DND-41 (cell line): ENCODE results near the gene AMPH.

Experiments used
- ATAC-seq: fragments of 200-7000 bp; cut with Tn5 transposase; 3 replicates; pipeline ENCODE4 v1.9.1; 2021; ENCODE audit warnings: low read depth; ENCODE audit not compliant: insufficient read depth
- DNase-seq: peaks from one replicate; pipeline ENCODE4 v3.0.0-alpha.2; 2020
- H2AFZ ChIP-seq: 2 replicates; pipeline ENCODE4 v1.6.0; 2012; ENCODE audit warnings: low read depth, low read length
- H3K27ac ChIP-seq: 2 replicates; pipeline ENCODE4 v1.5.1; 2012; ENCODE audit warnings: low read length, inconsistent platforms
- H3K27me3 ChIP-seq: fragments of 200-600 bp; sonication (generic); 2 replicates; pipeline ENCODE4 v1.6.0; 2012; ENCODE audit warnings: low read length, mild to moderate bottlenecking, inconsistent platforms; ENCODE audit not compliant: insufficient read depth, poor library complexity
- H3K36me3 ChIP-seq: 2 replicates; pipeline ENCODE4 v1.5.1; 2012; ENCODE audit warnings: low read length, inconsistent platforms; ENCODE audit not compliant: insufficient read depth
- H3K4me1 ChIP-seq: 2 replicates; pipeline ENCODE4 v1.5.1; 2012; ENCODE audit warnings: mild to moderate bottlenecking, low read length; ENCODE audit not compliant: insufficient read depth
- H3K4me2 ChIP-seq: 2 replicates; pipeline ENCODE4 v1.6.0; 2012; ENCODE audit warnings: mild to moderate bottlenecking, moderate library complexity, low read length, inconsistent platforms; ENCODE audit not compliant: insufficient read depth
- H3K4me3 ChIP-seq, 2 experiments: fragments of 200-600 bp in 1 of 2; shearing (Covaris generic) in 1 of 2; 2 replicates each; pipeline ENCODE4 v1.5.1; 2012 to 2016; ENCODE audit warnings: inconsistent platforms in 2 of 2, low read length in 2 of 2, mild to moderate bottlenecking in 2 of 2, low read depth in 1 of 2, moderate library complexity in 1 of 2
- H3K79me2 ChIP-seq: 2 replicates; pipeline ENCODE4 v1.6.0; 2012; ENCODE audit warnings: low read length, inconsistent platforms; ENCODE audit not compliant: insufficient read depth
- H3K9ac ChIP-seq: 2 replicates; pipeline ENCODE4 v1.6.0; 2012; ENCODE audit warnings: low read depth, mild to moderate bottlenecking, inconsistent platforms, low read length, moderate library complexity
- H3K9me3 ChIP-seq: 2 replicates; pipeline ENCODE4 v1.5.1; 2012; ENCODE audit warnings: low read length, moderate library complexity, mild to moderate bottlenecking, inconsistent platforms; ENCODE audit not compliant: insufficient read depth, severe bottlenecking
- H4K20me1 ChIP-seq: 2 replicates; pipeline ENCODE4 v1.6.0; 2012; ENCODE audit warnings: low read length; ENCODE audit not compliant: insufficient read depth
- EZH2 ChIP-seq: IDR thresholded peaks from 3 replicates; pipeline ENCODE4 v1.6.1; 2012; ENCODE audit warnings: borderline replicate concordance, low read depth, mild to moderate bottlenecking, moderate library complexity, low read length, inconsistent platforms; ENCODE audit not compliant: severe bottlenecking
- TF ChIP-seq, protein P1 (sequence below): IDR thresholded peaks from 2 replicates; pipeline ENCODE4 v1.5.1; 2012; ENCODE audit warnings: borderline replicate concordance, low read length, moderate library complexity, mild to moderate bottlenecking; ENCODE audit not compliant: poor library complexity, severe bottlenecking; ENCODE audit errors: extremely low read depth

The AMPH gene

DNA sequence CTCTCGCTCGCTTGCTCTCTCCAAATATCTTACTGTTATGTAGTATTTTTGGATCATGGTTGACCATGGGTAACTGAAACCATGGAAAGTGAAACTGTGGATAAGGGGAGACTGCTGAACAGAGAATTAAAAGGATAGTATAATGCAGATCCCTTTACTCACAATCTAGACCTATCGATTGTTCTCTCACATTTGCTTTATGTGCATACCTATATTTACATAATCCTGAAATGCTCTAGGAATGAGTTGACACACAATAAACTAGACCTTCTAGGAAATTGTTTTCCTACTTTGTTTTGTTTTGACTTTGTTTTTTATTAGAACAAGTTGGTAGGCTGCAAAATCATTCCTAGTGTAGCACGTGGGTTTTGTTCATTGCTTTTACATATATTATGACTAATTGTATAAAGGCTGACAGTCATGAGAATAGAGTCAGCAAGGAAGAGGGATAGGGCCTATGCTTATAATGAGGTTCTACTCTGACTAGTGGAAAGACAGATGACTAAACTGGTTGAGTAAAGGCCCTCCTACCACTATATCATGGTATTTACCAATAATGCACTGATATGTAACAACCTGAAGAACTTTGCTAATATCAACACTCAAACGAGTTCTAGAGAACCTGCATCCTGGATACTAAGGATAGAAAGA lies 182.5 kb downstream of the AMPH start:
- H3K27ac ChIP-seq = no peak overlapping the region
- no peak for ATAC-seq
- no peak for TF ChIP-seq EZH2
- TF ChIP-seq, protein P1, sequence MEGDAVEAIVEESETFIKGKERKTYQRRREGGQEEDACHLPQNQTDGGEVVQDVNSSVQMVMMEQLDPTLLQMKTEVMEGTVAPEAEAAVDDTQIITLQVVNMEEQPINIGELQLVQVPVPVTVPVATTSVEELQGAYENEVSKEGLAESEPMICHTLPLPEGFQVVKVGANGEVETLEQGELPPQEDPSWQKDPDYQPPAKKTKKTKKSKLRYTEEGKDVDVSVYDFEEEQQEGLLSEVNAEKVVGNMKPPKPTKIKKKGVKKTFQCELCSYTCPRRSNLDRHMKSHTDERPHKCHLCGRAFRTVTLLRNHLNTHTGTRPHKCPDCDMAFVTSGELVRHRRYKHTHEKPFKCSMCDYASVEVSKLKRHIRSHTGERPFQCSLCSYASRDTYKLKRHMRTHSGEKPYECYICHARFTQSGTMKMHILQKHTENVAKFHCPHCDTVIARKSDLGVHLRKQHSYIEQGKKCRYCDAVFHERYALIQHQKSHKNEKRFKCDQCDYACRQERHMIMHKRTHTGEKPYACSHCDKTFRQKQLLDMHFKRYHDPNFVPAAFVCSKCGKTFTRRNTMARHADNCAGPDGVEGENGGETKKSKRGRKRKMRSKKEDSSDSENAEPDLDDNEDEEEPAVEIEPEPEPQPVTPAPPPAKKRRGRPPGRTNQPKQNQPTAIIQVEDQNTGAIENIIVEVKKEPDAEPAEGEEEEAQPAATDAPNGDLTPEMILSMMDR = no peak

GRCh38 chr7:38448054-38448453 lies 183.1 kb downstream of the AMPH start:
- no peaks in the 10 kb centered on the region for H3K27me3 ChIP-seq

More for the DNA sequence above, 182.5 kb downstream of the AMPH start:
- Histone ChIP-seq H3K36me3 (no peaks in the 10 kb centered on the region), H4K20me1 (no peaks in the 10 kb centered on the region), H3K9me3 (no peaks in the 10 kb centered on the region), H3K4me1 (no peaks in the 10 kb centered on the region), H2AFZ (no peak overlapping the region), H3K4me2 (no peak overlapping the region), H3K79me2 (no peaks in the 10 kb centered on the region), H3K27me3 (no peaks in the 10 kb centered on the region), H3K9ac (no peak overlapping the region), H3K4me3 (no peak overlapping the region)
- DNase-seq = no peak

DNA sequence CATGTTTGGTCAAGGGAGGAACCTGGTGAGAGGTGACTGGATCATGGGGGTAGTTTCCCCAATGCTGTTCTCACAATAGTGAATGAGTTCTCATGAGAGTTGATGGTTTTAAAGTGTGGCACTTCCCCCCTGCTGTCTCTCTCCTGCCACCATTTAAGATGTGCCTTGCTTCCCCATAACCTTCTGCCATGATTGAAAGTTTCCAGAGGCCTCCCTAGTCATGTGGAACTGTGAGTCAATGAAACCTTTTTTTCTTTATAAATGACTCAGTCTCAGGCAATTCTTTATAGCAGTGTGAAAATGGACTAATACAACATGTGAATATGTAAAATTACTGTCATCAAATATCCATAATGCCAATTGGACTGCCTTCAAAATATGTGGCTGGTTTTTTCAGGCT lies 192.2 kb downstream of the AMPH start:
- H3K9me3 ChIP-seq = no peaks in the 10 kb centered on the region
- no peak overlapping the region for H3K4me3 ChIP-seq
- TF ChIP-seq EZH2 = no peak
- TF ChIP-seq, protein P1 = no peak
- peaks cover 3% of the 10 kb centered on the region for H3K27me3 ChIP-seq
- H3K79me2 ChIP-seq = no peaks in the 10 kb centered on the region
- DNase-seq (no peak), ATAC-seq (no peak)
- no peaks in the 10 kb centered on the region for H3K36me3 ChIP-seq
- no peaks in the 10 kb centered on the region for H4K20me1 ChIP-seq
- H3K9ac ChIP-seq = no peak overlapping the region
- H3K4me1 ChIP-seq = no peaks in the 10 kb centered on the region
- H2AFZ ChIP-seq = no peak overlapping the region
- no peak overlapping the region for H3K27ac ChIP-seq
- H3K4me2 ChIP-seq = no peak overlapping the region

More at GRCh38 chr7:38448054-38448453, 183.1 kb downstream of the AMPH start:
- no peak overlapping the region for H3K4me2 ChIP-seq
- H3K9me3 ChIP-seq = no peaks in the 10 kb centered on the region
- H3K36me3 ChIP-seq = no peaks in the 10 kb centered on the region
- H3K27ac ChIP-seq = no peak overlapping the region
- no peak overlapping the region for H3K9ac ChIP-seq
- H2AFZ ChIP-seq = no peak overlapping the region
- DNase-seq (no peak), ATAC-seq (no peak)
- no peak overlapping the region for H3K4me3 ChIP-seq
- no peaks in the 10 kb centered on the region for H3K79me2 ChIP-seq
- H3K4me1 ChIP-seq = no peaks in the 10 kb centered on the region
- H4K20me1 ChIP-seq = no peaks in the 10 kb centered on the region
- TF ChIP-seq EZH2 = no peak
- TF ChIP-seq, protein P1 = no peak
